Right atrium auricular region (tissue), 2 donors: ENCODE measurements around the gene ZNF391. TPM values are rescaled to one million over a fixed set of nuclear protein-coding genes. Genes with fewer than 3 reads are reported as not detected.
"Not testable (repeated sequence)": the region's sequence is repeated elsewhere in the genome, so short reads cannot be mapped to it uniquely, and the experiment has no call there.

Experiments used
- DNase-seq: peaks from one replicate; pipeline ENCODE4 v3.0.0-alpha.2; 2019; ENCODE audit warnings: low spot score
- H3K27ac ChIP-seq, 2 donors: fragments of 200-600 bp; sonication (generic); 1 replicate in 1 of 2; 2 replicates in 1 of 2; pipeline ENCODE4 v1.5.1; 2016 to 2019
- H3K27me3 ChIP-seq, 2 donors: fragments of 200-600 bp; sonication (generic); one replicate each; pipeline versions ENCODE4 v1.5.1 to v1.6.0; 2017 to 2019
- H3K36me3 ChIP-seq: fragments of 200-600 bp; sonication (generic); one replicate; pipeline ENCODE4 v1.5.1; 2016
- H3K4me1 ChIP-seq, 2 donors: fragments of 200-600 bp; sonication (generic); one replicate each; pipeline versions ENCODE4 v1.5.1 to v1.6.0; 2017 to 2019
- H3K4me3 ChIP-seq, 2 donors: fragments of 200-600 bp; sonication (generic); 1 replicate in 1 of 2; 2 replicates in 1 of 2; pipeline ENCODE4 v1.5.1; 2017 to 2019; ENCODE audit warnings: mild to moderate bottlenecking in 1 of 2, moderate library complexity in 1 of 2
- H3K9me3 ChIP-seq, 2 donors: fragments of 200-600 bp; sonication (generic); one replicate each; pipeline ENCODE4 v1.5.1; 2019
- total RNA-seq, 2 donors: library from RNA; depleted of rRNA; stranded (reverse); fragments of >200 nt; gene quantifications; one replicate each; pipeline ENCODE4 v1.1.0, GENCODE V29; 2016
- TF ChIP-seq, protein P1 (sequence below), 2 donors: fragments of 200-600 bp; sonication (generic); IDR thresholded peaks; one replicate each; pipeline ENCODE4 v1.5.1; 2019; ENCODE audit warnings: antibody characterized with exemption in 2 of 2

Gene ZNF391
- total RNA-seq, 2 donors from 2014 or later, result 0.89 to 1.3 TPM

DNA sequence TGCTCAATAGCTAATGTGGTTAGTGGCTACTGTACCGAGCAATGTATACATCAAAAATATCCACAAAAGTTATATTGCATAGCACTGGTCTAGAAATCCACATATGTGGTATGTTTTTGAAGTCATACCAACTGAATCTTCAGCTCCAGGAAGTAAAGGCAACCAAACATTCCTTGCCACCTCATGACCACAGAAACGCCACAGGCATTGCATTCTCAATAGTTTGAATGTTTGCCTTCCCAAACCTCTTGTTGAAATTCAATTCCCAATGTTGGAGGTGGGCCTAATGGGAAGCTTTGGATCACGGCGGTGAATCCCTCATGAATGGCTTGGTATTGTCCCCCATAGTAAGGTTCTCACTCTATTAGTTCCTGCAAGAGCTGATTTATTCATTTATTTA lies 18.2 kb upstream of the ZNF391 start:
- peaks cover 8% of the 10 kb centered on the region for H3K36me3 ChIP-seq
- H3K9me3 ChIP-seq, result no peaks in the 10 kb centered on the region
- no peaks in the 10 kb centered on the region for H3K27me3 ChIP-seq
- H3K27ac ChIP-seq, result no peak overlapping the region
- H3K4me1 ChIP-seq, result peaks cover 0 to 11% of the 10 kb centered on the region in 2 donors
- no peak overlapping the region for H3K4me3 ChIP-seq
- DNase-seq, result no peak
- TF ChIP-seq, protein P1, sequence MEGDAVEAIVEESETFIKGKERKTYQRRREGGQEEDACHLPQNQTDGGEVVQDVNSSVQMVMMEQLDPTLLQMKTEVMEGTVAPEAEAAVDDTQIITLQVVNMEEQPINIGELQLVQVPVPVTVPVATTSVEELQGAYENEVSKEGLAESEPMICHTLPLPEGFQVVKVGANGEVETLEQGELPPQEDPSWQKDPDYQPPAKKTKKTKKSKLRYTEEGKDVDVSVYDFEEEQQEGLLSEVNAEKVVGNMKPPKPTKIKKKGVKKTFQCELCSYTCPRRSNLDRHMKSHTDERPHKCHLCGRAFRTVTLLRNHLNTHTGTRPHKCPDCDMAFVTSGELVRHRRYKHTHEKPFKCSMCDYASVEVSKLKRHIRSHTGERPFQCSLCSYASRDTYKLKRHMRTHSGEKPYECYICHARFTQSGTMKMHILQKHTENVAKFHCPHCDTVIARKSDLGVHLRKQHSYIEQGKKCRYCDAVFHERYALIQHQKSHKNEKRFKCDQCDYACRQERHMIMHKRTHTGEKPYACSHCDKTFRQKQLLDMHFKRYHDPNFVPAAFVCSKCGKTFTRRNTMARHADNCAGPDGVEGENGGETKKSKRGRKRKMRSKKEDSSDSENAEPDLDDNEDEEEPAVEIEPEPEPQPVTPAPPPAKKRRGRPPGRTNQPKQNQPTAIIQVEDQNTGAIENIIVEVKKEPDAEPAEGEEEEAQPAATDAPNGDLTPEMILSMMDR (IDR thresholded peaks at IDR 0.05), result no peak

- peaks cover 0 to 15% of the 10 kb centered on the region in 2 donors for H3K4me1 ChIP-seq
- H3K36me3 ChIP-seq, result no peaks in the 10 kb centered on the region
- peak overlapping the region; percentile 55 to 65 for H3K27ac ChIP-seq
- no peaks in the 10 kb centered on the region for H3K27me3 ChIP-seq
- no peaks in the 10 kb centered on the region for H3K9me3 ChIP-seq
- TF ChIP-seq, protein P1 (IDR thresholded peaks at IDR 0.05), result no peak
- DNase-seq, result peak; percentile 69
- peak overlapping the region; percentile 69 to 71 for H3K4me3 ChIP-seq
Observed at GRCh38 chr6:27374824-27375612, 13.5 kb upstream of the ZNF391 start.

DNA sequence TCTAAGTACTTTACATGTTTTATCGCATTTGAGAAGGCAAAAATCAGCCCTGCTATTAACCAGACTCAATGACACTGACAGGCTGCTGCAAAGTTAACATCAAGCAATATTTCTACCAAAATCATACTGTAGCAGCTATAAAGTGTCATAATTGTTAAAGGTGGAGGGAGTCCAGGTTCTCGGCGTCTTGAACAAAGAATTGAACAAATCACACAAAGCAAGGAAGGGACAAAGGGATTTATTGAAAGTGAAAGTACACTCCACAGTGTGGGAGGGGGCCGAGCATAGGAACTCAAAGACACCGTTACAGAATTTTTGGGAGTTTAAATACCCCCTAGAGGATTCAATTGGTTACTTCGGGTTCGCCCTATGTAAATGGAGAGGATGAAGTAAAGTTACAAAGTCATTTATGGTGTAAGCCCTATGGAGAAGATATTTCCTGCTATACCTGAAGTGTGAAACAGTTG lies 12.9 kb upstream of the ZNF391 start:
- Histone ChIP-seq H3K27ac (peak overlapping the region in 1 of 2 donors; percentile 30), H3K27me3 (no peaks in the 10 kb centered on the region), H3K4me1 (peaks cover 0 to 15% of the 10 kb centered on the region in 2 donors), H3K36me3 (no peaks in the 10 kb centered on the region), H3K9me3 (no peaks in the 10 kb centered on the region), H3K4me3 (peak overlapping the region; percentile 69 to 71)
- TF ChIP-seq, protein P1 (IDR thresholded peaks at IDR 0.05), result no peak
- DNase-seq, result no peak

DNA sequence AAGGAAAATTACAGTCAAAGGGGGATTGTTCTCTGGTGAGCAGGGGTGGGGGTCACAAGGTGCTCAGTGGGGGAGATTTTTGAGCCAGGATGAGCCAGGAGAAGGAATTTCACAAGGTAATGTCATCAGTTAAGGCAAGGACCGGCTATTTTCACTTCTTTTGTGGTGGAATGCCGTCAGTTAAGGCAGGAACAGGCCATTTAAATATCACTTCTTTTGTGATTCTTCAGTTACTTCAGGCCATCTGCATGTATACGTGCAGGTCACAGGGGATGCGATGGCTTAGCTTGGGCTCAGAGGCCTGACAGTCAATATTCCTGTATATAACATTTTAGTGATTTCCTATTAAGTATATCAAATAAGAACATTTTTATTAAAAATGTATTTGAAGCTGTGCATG lies 10.2 kb upstream of the ZNF391 start:
- H3K4me1 ChIP-seq, result peaks cover 0 to 15% of the 10 kb centered on the region in 2 donors
- not testable (repeated sequence) for H3K4me3 ChIP-seq, H3K36me3 ChIP-seq, H3K9me3 ChIP-seq, H3K27ac ChIP-seq, H3K27me3 ChIP-seq, DNase-seq

- not testable (repeated sequence) for H3K4me1 ChIP-seq, H3K27ac ChIP-seq, DNase-seq, H3K9me3 ChIP-seq, H3K27me3 ChIP-seq, H3K36me3 ChIP-seq, H3K4me3 ChIP-seq
Observed at GRCh38 chr6:27381001-27381400, 7.6 kb upstream of the ZNF391 start.

- H3K27ac ChIP-seq, result no peak overlapping the region
- H3K9me3 ChIP-seq, result no peaks in the 10 kb centered on the region
- peaks cover 0 to 5% of the 10 kb centered on the region in 2 donors for H3K4me1 ChIP-seq
- no peaks in the 10 kb centered on the region for H3K27me3 ChIP-seq
- DNase-seq, result no peak
- H3K4me3 ChIP-seq, result no peak overlapping the region
- no peaks in the 10 kb centered on the region for H3K36me3 ChIP-seq
- TF ChIP-seq, protein P1 (IDR thresholded peaks at IDR 0.05), result no peak
Observed at GRCh38 chr6:27383011-27383410, 5.5 kb upstream of the ZNF391 start.

DNA sequence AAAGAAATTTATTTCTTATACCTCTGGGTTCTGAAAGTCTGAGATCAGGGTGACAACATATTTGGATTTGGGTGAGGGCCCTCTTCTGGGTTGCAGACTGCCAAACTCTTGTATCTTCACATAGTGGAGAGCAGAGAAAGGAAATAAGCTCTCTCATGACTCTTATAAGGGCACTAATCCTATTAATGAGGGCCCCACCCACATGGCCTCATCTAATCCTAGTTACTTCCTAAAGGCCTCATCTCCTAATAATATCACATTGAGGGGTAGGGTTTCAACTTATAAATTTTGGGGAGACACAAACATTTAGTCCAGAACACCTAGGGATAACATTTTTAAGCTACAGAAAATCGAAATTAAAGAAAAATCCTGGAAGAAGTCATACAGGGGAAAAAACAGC lies 5.1 kb upstream of the ZNF391 start:
- Histone ChIP-seq H3K27ac (no peak overlapping the region), H3K4me1 (peaks cover 0 to 10% of the 10 kb centered on the region in 2 donors), H3K27me3 (no peaks in the 10 kb centered on the region), H3K9me3 (no peaks in the 10 kb centered on the region), H3K4me3 (no peak overlapping the region), H3K36me3 (no peaks in the 10 kb centered on the region)
- TF ChIP-seq, protein P1 (IDR thresholded peaks at IDR 0.05), result no peak
- DNase-seq, result no peak
